Left kidney (tissue), 2 donors: ENCODE data around the gene TMEM198. TPM values are rescaled to one million over a fixed set of nuclear protein-coding genes. Genes with fewer than 3 reads are reported as not detected.

Experiments
- DNase-seq: peaks from one replicate; pipeline ENCODE4 v3.0.0-alpha.2; 2013
- polyA plus RNA-seq: library from polyadenylated mRNA; unstranded; fragments of 120-200 nt; gene quantifications from one replicate; pipeline ENCODE4 v1.2.1, GENCODE V29; 2013; ENCODE audit not compliant: insufficient read length

Gene TMEM198
- polyA plus RNA-seq, 1 donor: 2.5 TPM

DNA sequence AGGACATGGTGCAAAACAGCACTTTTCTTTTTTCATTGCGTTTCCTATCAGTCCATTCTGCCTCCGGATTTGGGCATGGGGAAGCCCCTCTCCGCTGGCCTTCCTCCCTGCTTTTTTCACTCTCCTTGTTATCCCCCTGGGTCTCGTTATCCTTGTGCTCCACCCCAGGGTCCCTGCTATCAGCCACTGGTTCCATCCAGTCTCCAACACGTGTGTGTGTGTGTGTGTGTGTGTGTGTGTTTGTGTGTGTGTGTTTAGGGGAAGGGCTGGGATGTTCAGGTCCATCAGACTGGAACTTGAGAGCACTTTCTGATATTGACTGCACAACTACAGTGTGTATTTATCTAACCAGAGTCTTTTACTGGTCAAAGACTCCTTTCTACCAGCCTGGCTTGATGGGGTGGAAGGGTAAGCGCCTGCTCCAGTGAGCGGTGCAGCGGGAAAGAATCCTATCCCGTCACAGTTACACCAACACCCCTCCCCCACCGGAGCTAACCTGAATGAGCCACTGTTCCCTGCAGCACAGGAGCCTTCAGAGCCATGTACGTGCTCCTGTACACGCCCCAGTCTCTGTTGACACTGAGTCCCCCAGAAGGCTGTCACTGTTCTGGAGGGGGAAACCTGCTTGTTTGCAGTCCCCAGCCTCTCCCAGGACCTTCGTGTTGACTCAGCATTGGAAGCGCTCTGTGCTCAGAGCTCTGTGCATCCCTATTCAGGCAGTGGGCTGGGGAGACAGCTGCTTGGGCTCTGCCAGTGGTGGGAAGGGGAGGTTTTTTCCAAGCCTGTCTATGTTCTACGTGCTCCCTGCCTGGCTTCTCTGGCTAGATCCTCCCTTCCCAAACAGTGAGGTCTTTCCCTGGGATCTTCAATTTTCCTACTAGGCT, 32.9 kb downstream of the TMEM198 start:
- peak; percentile 74 for DNase-seq

- DNase-seq: no peak
Observed at GRCh38 chr2:219578811-219579613, 35.2 kb downstream of the TMEM198 start.

- DNase-seq: no peak
Observed at GRCh38 chr2:219581346-219581745, 37.5 kb downstream of the TMEM198 start.

DNA sequence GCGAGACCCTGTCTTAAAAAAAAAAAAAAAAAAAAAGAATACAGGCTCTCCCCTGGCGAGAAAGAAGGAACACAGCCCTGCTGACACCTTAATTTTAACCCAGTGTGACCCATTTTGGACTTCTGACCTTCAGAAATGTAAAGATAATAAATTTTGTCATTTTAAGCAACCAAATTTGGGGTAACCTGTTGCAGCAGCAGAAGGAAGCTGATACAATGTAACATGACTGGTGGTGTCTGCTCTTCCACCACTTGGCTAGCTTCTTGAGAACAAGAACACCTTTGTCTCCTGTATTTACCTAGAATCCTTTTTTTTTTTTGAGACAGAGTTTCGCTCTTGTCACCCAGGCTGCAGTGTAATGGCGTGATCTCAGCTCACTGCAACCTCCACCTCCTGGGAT, 47.3 kb downstream of the TMEM198 start:
- DNase-seq: no peak

GRCh38 chr2:219592736-219593135, 48.9 kb downstream of the TMEM198 start:
- no peak for DNase-seq

DNA sequence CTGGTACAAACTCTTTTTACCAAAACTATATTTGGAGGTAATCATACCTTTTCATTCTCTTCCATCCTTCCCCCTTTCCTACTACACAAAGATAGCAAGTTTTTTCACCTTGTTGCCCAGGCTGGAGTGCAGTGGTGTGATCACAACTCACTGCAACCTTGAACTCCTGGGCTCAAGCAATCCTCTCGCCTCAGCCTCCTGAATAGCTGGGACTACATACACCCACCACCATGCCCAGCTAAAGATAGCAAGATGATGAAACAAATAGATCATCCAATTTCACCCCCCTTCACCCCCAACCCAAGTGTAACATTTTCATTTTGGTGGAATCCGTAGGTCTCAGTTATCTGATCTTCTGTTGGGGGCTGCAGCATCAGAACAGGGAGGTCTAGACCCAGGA, 49.3 kb downstream of the TMEM198 start:
- no peak for DNase-seq

DNA sequence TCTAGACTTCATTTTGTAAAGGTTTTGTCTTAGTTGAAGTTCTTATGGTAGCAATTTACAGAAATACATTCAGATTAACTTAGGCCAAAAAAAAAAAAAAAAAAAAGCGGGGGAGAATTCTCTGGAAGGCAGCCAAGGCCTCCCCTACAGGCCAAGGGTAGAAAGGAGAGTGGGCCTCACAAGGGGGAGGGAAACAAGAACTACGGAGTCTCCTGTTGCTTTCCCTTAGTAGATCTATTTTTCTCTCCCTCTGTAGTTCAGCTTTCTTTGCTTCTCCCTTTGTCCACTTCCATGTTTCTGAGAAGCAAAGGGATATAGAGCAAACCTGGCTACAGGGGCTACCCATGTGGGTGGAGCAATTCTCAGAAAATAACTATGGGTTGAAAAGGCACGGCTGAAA, 51.4 kb downstream of the TMEM198 start:
- peak; percentile 73 for DNase-seq

GRCh38 chr2:219596954-219597551, 53.2 kb downstream of the TMEM198 start:
- no peak for DNase-seq

- peak; percentile 97 for DNase-seq
Observed at GRCh38 chr2:219597552-219598307, 53.9 kb downstream of the TMEM198 start, which contains the start of gene STK11IP. Gene STK11IP, plus strand, starts transcription at chr2:219597857. Its CDS starts 263 bp downstream, at chr2:219598120.

- DNase-seq: no peak
Observed at GRCh38 chr2:219598308-219599078, 54.7 kb downstream of the TMEM198 start.

Other genes with a start within 250 kb of the TMEM198 start
- gene PTPRN, start 234.6 kb upstream of the TMEM198 start, polyA plus RNA-seq: 0.27 TPM
- not detected for gene RESP18, start 211.3 kb upstream of the TMEM198 start, polyA plus RNA-seq
- 60.2 TPM for gene DNPEP, start 156.1 kb upstream of the TMEM198 start, polyA plus RNA-seq
- 5.9 TPM for gene DES, start 125.7 kb upstream of the TMEM198 start, polyA plus RNA-seq
- 10.8 TPM for gene SPEG, start 109.2 kb upstream of the TMEM198 start, polyA plus RNA-seq
- 41.7 TPM for gene GMPPA, start 45.1 kb upstream of the TMEM198 start, polyA plus RNA-seq
- gene ASIC4, start 29.5 kb upstream of the TMEM198 start, polyA plus RNA-seq: 0.20 TPM
- gene CHPF, start 219 bp upstream of the TMEM198 start, polyA plus RNA-seq: 20.3 TPM
- gene OBSL1, start 27.5 kb downstream of the TMEM198 start, polyA plus RNA-seq: 136 TPM
- gene INHA, start 28.3 kb downstream of the TMEM198 start, polyA plus RNA-seq: 2.0 TPM
- gene STK11IP, start 53.8 kb downstream of the TMEM198 start, polyA plus RNA-seq: 31.2 TPM
- 7.9 TPM for gene SLC4A3, start 83.6 kb downstream of the TMEM198 start, polyA plus RNA-seq